HG03571 (cell line): ENCODE measurements around the gene DRICH1.
"Not testable (repeated sequence)": the region's sequence is repeated elsewhere in the genome, so short reads cannot be mapped to it uniquely, and the experiment has no call there.

Experiments
- ATAC-seq: cut with Tn5 transposase; IDR thresholded peaks from one replicate; pipeline ENCODE4 v1.9.1; 2021; ENCODE audit not compliant: unreplicated experiment

Gene DRICH1

GRCh38 chr22:23570681-23571080 is 61.4 kb downstream of the DRICH1 start:
- no peak for ATAC-seq

GRCh38 chr22:23569716-23570115 is 62.4 kb downstream of the DRICH1 start:
- ATAC-seq, result no peak

GRCh38 chr22:23569291-23569690 is 62.8 kb downstream of the DRICH1 start:
- ATAC-seq, result no peak

GRCh38 chr22:23566705-23567475 is 65.2 kb downstream of the DRICH1 start:
- no peak for ATAC-seq

GRCh38 chr22:23565915-23566704 is 66.0 kb downstream of the DRICH1 start:
- ATAC-seq, result no peak

- ATAC-seq, result no peak
Measured at GRCh38 chr22:23565305-23565914, 66.7 kb downstream of the DRICH1 start.

- no peak for ATAC-seq
Measured at GRCh38 chr22:23564276-23564675, 67.8 kb downstream of the DRICH1 start.

GRCh38 chr22:23563111-23563510 is 69.0 kb downstream of the DRICH1 start:
- ATAC-seq, result no peak

- ATAC-seq, result no peak
Measured at GRCh38 chr22:23562186-23562585, 69.9 kb downstream of the DRICH1 start.

- ATAC-seq, result not testable (repeated sequence)
Measured at GRCh38 chr22:23561025-23561510, 71.1 kb downstream of the DRICH1 start.

- ATAC-seq, result not testable (repeated sequence)
Measured at GRCh38 chr22:23560215-23560614, 71.9 kb downstream of the DRICH1 start.
